DND-41 (cell line): ENCODE results near the gene TPX2.

ENCODE experiments used
- EZH2 ChIP-seq: IDR thresholded peaks from 3 replicates; pipeline ENCODE4 v1.6.1; 2012; ENCODE audit warnings: borderline replicate concordance, low read depth, mild to moderate bottlenecking, moderate library complexity, low read length, inconsistent platforms; ENCODE audit not compliant: severe bottlenecking
- TF ChIP-seq, protein P1 (sequence below): IDR thresholded peaks from 2 replicates; pipeline ENCODE4 v1.5.1; 2012; ENCODE audit warnings: borderline replicate concordance, low read length, moderate library complexity, mild to moderate bottlenecking; ENCODE audit not compliant: poor library complexity, severe bottlenecking; ENCODE audit errors: extremely low read depth

DNA sequence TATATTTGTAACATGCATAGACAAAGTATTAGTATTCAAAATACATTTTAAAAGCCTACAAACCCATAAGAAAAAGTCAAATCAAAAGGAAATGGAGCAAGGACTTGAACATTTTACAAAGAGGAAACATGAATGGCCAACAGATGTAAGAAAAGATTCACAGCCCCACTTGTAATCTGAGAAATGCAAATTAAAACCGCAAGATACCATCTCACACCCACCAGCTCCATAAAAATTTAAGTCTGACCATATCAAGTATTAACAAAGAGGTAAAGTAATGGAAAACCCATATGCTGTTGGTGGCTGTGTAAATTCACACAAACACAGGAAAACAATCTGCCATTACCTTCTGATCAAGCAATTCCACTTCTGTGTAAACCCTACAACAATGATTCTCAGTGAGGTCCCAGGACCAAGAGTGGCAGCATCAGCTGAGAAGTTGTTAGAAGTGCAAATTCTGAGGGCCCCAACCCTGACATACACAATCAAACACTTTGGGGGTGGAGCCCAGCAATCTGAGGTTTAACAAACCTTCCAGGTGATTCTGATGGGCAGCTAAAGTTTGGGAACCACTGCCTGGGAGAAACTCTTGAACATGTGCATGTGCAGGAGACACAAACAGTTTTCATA, 47.3 kb upstream of the TPX2 start:
- TF ChIP-seq, protein P1, sequence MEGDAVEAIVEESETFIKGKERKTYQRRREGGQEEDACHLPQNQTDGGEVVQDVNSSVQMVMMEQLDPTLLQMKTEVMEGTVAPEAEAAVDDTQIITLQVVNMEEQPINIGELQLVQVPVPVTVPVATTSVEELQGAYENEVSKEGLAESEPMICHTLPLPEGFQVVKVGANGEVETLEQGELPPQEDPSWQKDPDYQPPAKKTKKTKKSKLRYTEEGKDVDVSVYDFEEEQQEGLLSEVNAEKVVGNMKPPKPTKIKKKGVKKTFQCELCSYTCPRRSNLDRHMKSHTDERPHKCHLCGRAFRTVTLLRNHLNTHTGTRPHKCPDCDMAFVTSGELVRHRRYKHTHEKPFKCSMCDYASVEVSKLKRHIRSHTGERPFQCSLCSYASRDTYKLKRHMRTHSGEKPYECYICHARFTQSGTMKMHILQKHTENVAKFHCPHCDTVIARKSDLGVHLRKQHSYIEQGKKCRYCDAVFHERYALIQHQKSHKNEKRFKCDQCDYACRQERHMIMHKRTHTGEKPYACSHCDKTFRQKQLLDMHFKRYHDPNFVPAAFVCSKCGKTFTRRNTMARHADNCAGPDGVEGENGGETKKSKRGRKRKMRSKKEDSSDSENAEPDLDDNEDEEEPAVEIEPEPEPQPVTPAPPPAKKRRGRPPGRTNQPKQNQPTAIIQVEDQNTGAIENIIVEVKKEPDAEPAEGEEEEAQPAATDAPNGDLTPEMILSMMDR = no peak
- no peak for TF ChIP-seq EZH2
